HEK293 (cell line): ENCODE measurements around the gene SPIRE1.

ENCODE experiments used
- CTCF ChIA-PET: fragments of 350-600 bp; formaldehyde crosslinking; extraction: SDS; loops from one replicate; lab custom pipeline; 2021; ENCODE audit warnings: antibody characterized with exemption; lab: Yijun Ruan, JAX
- POLR2A ChIA-PET: fragments of 300-600 bp; formaldehyde crosslinking; extraction: SDS; loops from one replicate; lab custom pipeline; 2020; ENCODE audit warnings: antibody characterized with exemption, inconsistent platforms; lab: Yijun Ruan, JAX
- H3K27ac ChIP-seq: fragments of 200-500 bp; sonication (Bioruptor generic); 2 replicates; pipeline ENCODE4 v1.5.1; 2014; ENCODE audit warnings: low read depth, low read length, control low read depth, inconsistent platforms; ENCODE audit errors: extremely low read depth
- H3K36me3 ChIP-seq, 2 experiments: fragments of 200-500 bp in 1 of 2; sonication (Bioruptor generic) in 1 of 2; 1 replicate in 1 of 2; 2 replicates in 1 of 2; pipeline ENCODE4 v1.5.1; 2014 to 2017; ENCODE audit warnings: inconsistent platforms in 2 of 2, low read length in 2 of 2; ENCODE audit not compliant: control insufficient read depth in 2 of 2, insufficient read depth in 1 of 2
- H3K4me1 ChIP-seq: fragments of 200-500 bp; sonication (Bioruptor generic); 2 replicates; pipeline ENCODE4 v1.5.1; 2014; ENCODE audit warnings: mild to moderate bottlenecking, low read length, inconsistent platforms; ENCODE audit not compliant: control insufficient read depth, insufficient read depth
- H3K4me3 ChIP-seq: 2 replicates; pipeline ENCODE4 v1.5.1; 2011; ENCODE audit warnings: low read depth, mild to moderate bottlenecking, control low read depth, low read length, moderate library complexity
- H3K9me3 ChIP-seq: fragments of 200-500 bp; sonication (Bioruptor generic); 2 replicates; pipeline ENCODE4 v1.5.1; 2014; ENCODE audit warnings: low read depth, low read length, inconsistent platforms; ENCODE audit not compliant: control insufficient read depth, insufficient read depth
- EGR2 ChIP-seq: fragments of 450-650 bp; formaldehyde crosslinking; IDR thresholded peaks from 2 replicates; pipeline ENCODE4 v1.5.1; 2016; ENCODE audit warnings: low read depth, missing biosample characterization, missing genetic modification characterization
- GLI4 ChIP-seq: fragments of 450-650 bp; formaldehyde crosslinking; IDR thresholded peaks from 2 replicates; pipeline ENCODE4 v1.5.1; 2016; ENCODE audit warnings: missing biosample characterization, missing genetic modification characterization
- OVOL3 ChIP-seq: fragments of 450-650 bp; formaldehyde crosslinking; IDR thresholded peaks from 2 replicates; pipeline ENCODE4 v1.5.1; 2016; ENCODE audit warnings: missing biosample characterization, missing genetic modification characterization
- SETDB1 ChIP-seq: IDR thresholded peaks from one replicate; pipeline ENCODE4 v1.6.1; 2017; ENCODE audit warnings: mild to moderate bottlenecking, low read length, moderate library complexity, mixed read lengths; ENCODE audit not compliant: insufficient read length
- ZBTB17 ChIP-seq: fragments of 450-650 bp; formaldehyde crosslinking; IDR thresholded peaks from 2 replicates; pipeline ENCODE4 v1.5.1; 2016; ENCODE audit warnings: missing biosample characterization, missing genetic modification characterization
- ZFHX2 ChIP-seq: fragments of 450-650 bp; formaldehyde crosslinking; conservative IDR thresholded peaks from 2 replicates; pipeline ENCODE4 v1.5.1; 2016; ENCODE audit warnings: missing biosample characterization, missing genetic modification characterization
- ZNF114 ChIP-seq: fragments of 450-650 bp; formaldehyde crosslinking; IDR thresholded peaks from 2 replicates; pipeline ENCODE4 v1.5.0; 2017; ENCODE audit warnings: missing biosample characterization, missing genetic modification characterization
- ZNF16 ChIP-seq: fragments of 450-650 bp; formaldehyde crosslinking; IDR thresholded peaks from 2 replicates; pipeline ENCODE4 v1.5.1; 2016; ENCODE audit warnings: low read depth, missing biosample characterization, missing genetic modification characterization
- ZNF184 ChIP-seq: fragments of 450-650 bp; IDR thresholded peaks from 2 replicates; pipeline ENCODE4 v1.5.1; 2018; ENCODE audit warnings: missing biosample characterization, mild to moderate bottlenecking, missing genetic modification characterization
- ZNF221 ChIP-seq: fragments of 450-650 bp; formaldehyde crosslinking; IDR thresholded peaks from 2 replicates; pipeline ENCODE4 v1.5.1; 2017; ENCODE audit warnings: missing biosample characterization, missing genetic modification characterization, borderline replicate concordance
- ZNF266 ChIP-seq: fragments of 450-650 bp; formaldehyde crosslinking; IDR thresholded peaks from 2 replicates; pipeline ENCODE4 v1.5.1; 2016; ENCODE audit warnings: missing biosample characterization, missing genetic modification characterization, low read depth
- ZNF354C ChIP-seq: fragments of 450-650 bp; formaldehyde crosslinking; IDR thresholded peaks from 2 replicates; pipeline ENCODE4 v1.5.1; 2016; ENCODE audit warnings: missing biosample characterization, missing genetic modification characterization, low read depth, borderline replicate concordance
- ZNF366 ChIP-seq: fragments of 450-650 bp; formaldehyde crosslinking; conservative IDR thresholded peaks from 2 replicates; pipeline ENCODE4 v1.5.1; 2016; ENCODE audit warnings: missing biosample characterization, missing genetic modification characterization
- ZNF596 ChIP-seq: fragments of 450-650 bp; IDR thresholded peaks from 2 replicates; pipeline ENCODE4 v1.5.0; 2018; ENCODE audit warnings: missing biosample characterization, mild to moderate bottlenecking, missing genetic modification characterization, moderate library complexity
- ZNF623 ChIP-seq: fragments of 450-650 bp; formaldehyde crosslinking; IDR thresholded peaks from 2 replicates; pipeline ENCODE4 v1.5.1; 2016; ENCODE audit warnings: missing biosample characterization, missing genetic modification characterization
- ZNF624 ChIP-seq: fragments of 450-650 bp; formaldehyde crosslinking; IDR thresholded peaks from 2 replicates; pipeline ENCODE4 v1.5.1; 2017; ENCODE audit warnings: missing biosample characterization, missing genetic modification characterization
- ZNF664 ChIP-seq: fragments of 450-650 bp; formaldehyde crosslinking; IDR thresholded peaks from 2 replicates; pipeline ENCODE4 v1.5.1; 2016; ENCODE audit warnings: missing biosample characterization, missing genetic modification characterization
- ZNF704 ChIP-seq: fragments of 450-650 bp; formaldehyde crosslinking; IDR thresholded peaks from 2 replicates; pipeline ENCODE4 v1.5.1; 2016; ENCODE audit warnings: missing biosample characterization, missing genetic modification characterization
- ZNF776 ChIP-seq: fragments of 450-650 bp; formaldehyde crosslinking; IDR thresholded peaks from 2 replicates; pipeline ENCODE4 v1.5.0; 2017; ENCODE audit warnings: missing biosample characterization, missing genetic modification characterization, borderline replicate concordance
- ZNF777 ChIP-seq: fragments of 450-650 bp; formaldehyde crosslinking; IDR thresholded peaks from 2 replicates; pipeline ENCODE4 v1.5.1; 2017; ENCODE audit warnings: missing biosample characterization, missing genetic modification characterization, borderline replicate concordance
- ZNF785 ChIP-seq: fragments of 450-650 bp; formaldehyde crosslinking; IDR thresholded peaks from 2 replicates; pipeline ENCODE4 v1.5.1; 2016; ENCODE audit warnings: missing biosample characterization, missing genetic modification characterization
- ZNF791 ChIP-seq: fragments of 450-650 bp; formaldehyde crosslinking; IDR thresholded peaks from 2 replicates; pipeline ENCODE4 v1.5.1; 2016; ENCODE audit warnings: missing biosample characterization, missing genetic modification characterization
- ZSCAN16 ChIP-seq: fragments of 450-650 bp; formaldehyde crosslinking; IDR thresholded peaks from 2 replicates; pipeline ENCODE4 v1.5.1; 2016; ENCODE audit warnings: missing biosample characterization, missing genetic modification characterization
- TF ChIP-seq, protein P1 (sequence below): fragments of 450-650 bp; formaldehyde crosslinking; IDR thresholded peaks from 2 replicates; pipeline ENCODE4 v1.5.1; 2017; ENCODE audit warnings: missing biosample characterization, missing genetic modification characterization
- TF ChIP-seq, protein P2 (sequence below): fragments of 450-650 bp; formaldehyde crosslinking; IDR thresholded peaks from 2 replicates; pipeline ENCODE4 v1.5.1; 2016; ENCODE audit warnings: missing biosample characterization, missing genetic modification characterization, borderline replicate concordance
- TF ChIP-seq, protein P3 (sequence below): fragments of 450-650 bp; formaldehyde crosslinking; optimal IDR thresholded peaks from 2 replicates; pipeline ENCODE3; 2016; ENCODE audit warnings: missing biosample characterization, mild to moderate bottlenecking, missing genetic modification characterization
- TF ChIP-seq, protein P4 (sequence below): fragments of 450-650 bp; formaldehyde crosslinking; IDR thresholded peaks from 2 replicates; pipeline ENCODE4 v1.5.1; 2016; ENCODE audit warnings: missing biosample characterization, missing genetic modification characterization

The SPIRE1 gene

DNA sequence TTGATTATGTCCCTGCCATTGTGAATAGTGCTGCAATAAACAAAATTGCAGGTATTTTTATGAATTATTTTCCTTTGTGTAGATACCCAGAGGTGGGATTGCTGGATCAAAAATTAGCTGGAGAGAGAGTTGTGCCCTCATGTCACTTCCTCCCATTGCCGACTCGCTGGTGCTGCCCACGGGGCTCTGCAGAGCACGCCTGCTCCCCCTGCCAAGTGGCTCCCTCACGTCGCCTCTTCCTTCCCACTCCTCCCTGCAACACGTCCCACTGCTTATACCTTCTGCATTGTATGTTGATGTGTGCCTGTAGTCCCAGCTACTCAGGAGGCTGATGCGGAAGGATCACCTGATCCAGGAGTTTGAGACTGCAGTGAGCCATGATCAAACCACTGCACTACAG lies 222.0 kb downstream of the SPIRE1 start:
- Histone ChIP-seq H3K4me1 (no peaks in the 10 kb centered on the region), H3K27ac (no peak overlapping the region), H3K9me3 (no peaks in the 10 kb centered on the region), H3K4me3 (no peak overlapping the region), H3K36me3 (peaks cover 1% of the 10 kb centered on the region in 2 experiments; a peak in 2 of 3 replicates)
- ChIA-PET POLR2A (no interaction called here), CTCF (interaction anchor here (0.9 kb wide), 1 partner anchor 27 kb away, joined by 5 read pairs; no protein-coding TSS in a partner anchor)
- TF ChIP-seq ZSCAN16 = no peak
- TF ChIP-seq, protein P1, sequence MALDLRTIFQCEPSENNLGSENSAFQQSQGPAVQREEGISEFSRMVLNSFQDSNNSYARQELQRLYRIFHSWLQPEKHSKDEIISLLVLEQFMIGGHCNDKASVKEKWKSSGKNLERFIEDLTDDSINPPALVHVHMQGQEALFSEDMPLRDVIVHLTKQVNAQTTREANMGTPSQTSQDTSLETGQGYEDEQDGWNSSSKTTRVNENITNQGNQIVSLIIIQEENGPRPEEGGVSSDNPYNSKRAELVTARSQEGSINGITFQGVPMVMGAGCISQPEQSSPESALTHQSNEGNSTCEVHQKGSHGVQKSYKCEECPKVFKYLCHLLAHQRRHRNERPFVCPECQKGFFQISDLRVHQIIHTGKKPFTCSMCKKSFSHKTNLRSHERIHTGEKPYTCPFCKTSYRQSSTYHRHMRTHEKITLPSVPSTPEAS (tag by site-specific recombination) = no peak
- TF ChIP-seq, protein P2, sequence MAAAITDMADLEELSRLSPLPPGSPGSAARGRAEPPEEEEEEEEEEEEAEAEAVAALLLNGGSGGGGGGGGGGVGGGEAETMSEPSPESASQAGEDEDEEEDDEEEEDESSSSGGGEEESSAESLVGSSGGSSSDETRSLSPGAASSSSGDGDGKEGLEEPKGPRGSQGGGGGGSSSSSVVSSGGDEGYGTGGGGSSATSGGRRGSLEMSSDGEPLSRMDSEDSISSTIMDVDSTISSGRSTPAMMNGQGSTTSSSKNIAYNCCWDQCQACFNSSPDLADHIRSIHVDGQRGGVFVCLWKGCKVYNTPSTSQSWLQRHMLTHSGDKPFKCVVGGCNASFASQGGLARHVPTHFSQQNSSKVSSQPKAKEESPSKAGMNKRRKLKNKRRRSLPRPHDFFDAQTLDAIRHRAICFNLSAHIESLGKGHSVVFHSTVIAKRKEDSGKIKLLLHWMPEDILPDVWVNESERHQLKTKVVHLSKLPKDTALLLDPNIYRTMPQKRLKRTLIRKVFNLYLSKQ (tag by site-specific recombination) = no peak
- peak; percentile 45 for TF ChIP-seq EGR2 (tag by site-specific recombination)
- no peak for TF ChIP-seq ZNF664 (tag by site-specific recombination)
- TF ChIP-seq ZNF776 (tag by site-specific recombination) = no peak
- no peak for TF ChIP-seq ZNF596 (tag by site-specific recombination)
- no peak for TF ChIP-seq ZNF366 (tag by site-specific recombination)
- TF ChIP-seq ZNF16 (tag by site-specific recombination) = no peak
- TF ChIP-seq ZNF623 = no peak
- TF ChIP-seq ZBTB17 (tag by site-specific recombination) = no peak
- TF ChIP-seq ZNF221 (tag by site-specific recombination) = no peak
- TF ChIP-seq, protein P3, sequence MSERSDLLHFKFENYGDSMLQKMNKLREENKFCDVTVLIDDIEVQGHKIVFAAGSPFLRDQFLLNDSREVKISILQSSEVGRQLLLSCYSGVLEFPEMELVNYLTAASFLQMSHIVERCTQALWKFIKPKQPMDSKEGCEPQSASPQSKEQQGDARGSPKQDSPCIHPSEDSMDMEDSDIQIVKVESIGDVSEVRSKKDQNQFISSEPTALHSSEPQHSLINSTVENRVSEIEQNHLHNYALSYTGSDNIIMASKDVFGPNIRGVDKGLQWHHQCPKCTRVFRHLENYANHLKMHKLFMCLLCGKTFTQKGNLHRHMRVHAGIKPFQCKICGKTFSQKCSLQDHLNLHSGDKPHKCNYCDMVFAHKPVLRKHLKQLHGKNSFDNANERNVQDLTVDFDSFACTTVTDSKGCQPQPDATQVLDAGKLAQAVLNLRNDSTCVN (tag by site-specific recombination) = no peak
- no peak for TF ChIP-seq ZNF354C (tag by site-specific recombination)
- TF ChIP-seq ZFHX2 = peak; percentile 56

DNA sequence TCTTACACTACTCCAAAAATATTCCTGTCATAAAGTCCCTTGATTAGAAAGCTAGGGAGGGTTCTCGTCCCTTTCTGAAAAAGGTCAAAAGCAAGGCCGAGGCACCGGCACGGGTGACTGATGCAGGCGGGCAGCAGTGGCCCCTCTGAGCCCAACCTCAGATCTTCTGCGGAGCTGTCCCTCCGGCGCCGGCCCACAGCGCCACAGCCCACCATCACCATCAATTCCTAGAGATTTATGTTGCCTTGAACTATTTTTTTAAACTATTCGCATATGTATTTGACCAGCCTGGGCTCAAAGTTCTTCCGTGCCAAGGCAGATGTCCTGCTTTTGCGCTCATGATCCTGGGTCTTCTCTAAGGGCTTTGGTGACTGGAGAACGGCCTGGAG lies 223.4 kb downstream of the SPIRE1 start:
- Histone ChIP-seq H3K4me1 (no peaks in the 10 kb centered on the region), H3K27ac (no peak overlapping the region), H3K36me3 (peaks cover 6 to 9% of the 10 kb centered on the region in 2 experiments; a peak in 2 of 3 replicates), H3K9me3 (no peaks in the 10 kb centered on the region), H3K4me3 (no peak overlapping the region)
- ChIA-PET POLR2A (no interaction called here), CTCF (interaction anchor here (0.7 kb wide), 1 partner anchor 611 kb away, joined by 3 read pairs; no protein-coding TSS in a partner anchor)
- TF ChIP-seq ZNF266 (tag by site-specific recombination) = no peak

GRCh38 chr18:12433829-12434540 lies 223.9 kb downstream of the SPIRE1 start:
- Histone ChIP-seq H3K36me3 (peaks cover 6 to 9% of the 10 kb centered on the region in 2 experiments; a peak in 2 of 3 replicates), H3K27ac (no peak overlapping the region), H3K4me1 (no peaks in the 10 kb centered on the region), H3K9me3 (no peaks in the 10 kb centered on the region), H3K4me3 (no peak overlapping the region)
- ChIA-PET CTCF (no interaction called here), POLR2A (no interaction called here)
- TF ChIP-seq ZNF704 (tag by site-specific recombination) (no peak), ZNF114 (tag by site-specific recombination) (no peak), GLI4 (tag by site-specific recombination) (no peak), ZNF791 (tag by site-specific recombination) (no peak), OVOL3 (tag by site-specific recombination) (no peak), ZNF785 (no peak), ZNF624 (tag by site-specific recombination) (no peak), ZNF777 (tag by site-specific recombination) (no peak), ZNF184 (no peak), SETDB1 (no peak)
- TF ChIP-seq, protein P4, sequence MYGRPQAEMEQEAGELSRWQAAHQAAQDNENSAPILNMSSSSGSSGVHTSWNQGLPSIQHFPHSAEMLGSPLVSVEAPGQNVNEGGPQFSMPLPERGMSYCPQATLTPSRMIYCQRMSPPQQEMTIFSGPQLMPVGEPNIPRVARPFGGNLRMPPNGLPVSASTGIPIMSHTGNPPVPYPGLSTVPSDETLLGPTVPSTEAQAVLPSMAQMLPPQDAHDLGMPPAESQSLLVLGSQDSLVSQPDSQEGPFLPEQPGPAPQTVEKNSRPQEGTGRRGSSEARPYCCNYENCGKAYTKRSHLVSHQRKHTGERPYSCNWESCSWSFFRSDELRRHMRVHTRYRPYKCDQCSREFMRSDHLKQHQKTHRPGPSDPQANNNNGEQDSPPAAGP = no peak
